ENCODE data around the gene NOC2L. TPM values are rescaled to one million over a fixed set of nuclear protein-coding genes. Genes with fewer than 3 reads are reported as not detected.

Gene NOC2L
- total and polyA plus RNA-seq, 9 of the 15 experiments (the other 6 are each of a cell fraction or from before 2014, with no cell fraction given): 4.0 to 410 (median 200) TPM

- POLR2A ChIA-PET: interaction anchor here (0.6 to 2.7 kb wide), 6 partner anchors 9 to 230 kb away, joined by 3 to 11 read pairs (median 5); no protein-coding TSS in a partner anchor
- peaks cover 36 to 77% of the 10 kb centered on the region in 2 experiments for H3K27me3 ChIP-seq (ENCODE audit: control insufficient read depth in 2 of 2, insufficient read depth in 2 of 2, low read length in 2 of 2)
- no peaks in the 10 kb centered on the region for H3K9me3 ChIP-seq (replicated peaks; ENCODE audit: control insufficient read depth, insufficient read depth, low read depth, low read length)
- in situ Hi-C loops (cut with MboI): no loop called here
- H3K27ac ChIP-seq (ENCODE audit: extremely low read depth, low read depth, low read length): no peak overlapping the region
- 13% methylated on average over 13 of the region's 13 CpGs for WGBS (ENCODE audit: insufficient coverage, low coverage, missing lambda C conversion rate)
- H3K4me1 ChIP-seq (replicated peaks in 1 of 2; ENCODE audit: control insufficient read depth in 2 of 2, insufficient read depth in 2 of 2, low read length in 2 of 2): peaks cover 21 to 96% of the 10 kb centered on the region in 2 experiments
- H3K36me3 ChIP-seq (ENCODE audit: control insufficient read depth, insufficient read depth, low read length): no peaks in the 10 kb centered on the region
- no peaks in the 10 kb centered on the region for H3K79me2 ChIP-seq (ENCODE audit: control insufficient read depth, insufficient read depth, low read length)
- intact Hi-C loops (cut with micrococcal nuclease): loop anchor here (5.0 kb wide), 1 partner anchor 142 kb away; no protein-coding TSS in a partner anchor
- no peaks in the 10 kb centered on the region for H3K9me1 ChIP-seq (ENCODE audit: control insufficient read depth, insufficient read depth, low read length)
- FAIRE-seq (no peak), ATAC-seq (no peak), DNase-seq (ENCODE audit: extremely low read depth in 1 of 4, low spot score in 3 of 4) (no peak)
- no TSS peak for BruUV-seq (replicated peaks)
- H3K4me3 ChIP-seq: no peak overlapping the region
- CTCF ChIA-PET (ENCODE audit: low intra/inter-chr PET ratio): interaction anchor here (0.6 kb wide), 1 partner anchor 16 kb away, joined by 6 read pairs; no protein-coding TSS in a partner anchor
- H4K20me1 ChIP-seq (replicated peaks; ENCODE audit: control insufficient read depth, insufficient read depth, low read length): peaks cover 49% of the 10 kb centered on the region
- TF ChIP-seq KDM5B (IDR thresholded peaks at IDR 0.05; ENCODE audit: insufficient replicate concordance, low read depth, low read length) (peak; percentile 27), PHF20 (IDR thresholded peaks at IDR 0.05; ENCODE audit: partially characterized antibody) (no peak), FOXO4 (CRISPR knock-in tag; IDR thresholded peaks at IDR 0.05) (no peak), BRCA1 (IDR thresholded peaks at IDR 0.05) (no peak), BRCA1 (CRISPR knock-in tag; IDR thresholded peaks at IDR 0.05) (0 out of 2 replicates have a peak, but pooled peaks have one; percentile 25), PTBP1 (IDR thresholded peaks at IDR 0.05; ENCODE audit: low read depth, low read length) (no peak), ZNF431 (CRISPR knock-in tag; IDR thresholded peaks at IDR 0.05) (peak; percentile 41; the same call in 1 of the 2 replicates), USF2 (CRISPR knock-in tag; IDR thresholded peaks at IDR 0.05) (peak; percentile 24; the same call in 1 of the 2 replicates), THRA (IDR thresholded peaks at IDR 0.05) (no peak), DLX4 (CRISPR knock-in tag; IDR thresholded peaks at IDR 0.05) (no peak), ZNF507 (tag; conservative IDR thresholded peaks at IDR 0.05) (no peak), ZC3H4 (CRISPR knock-in tag; IDR thresholded peaks at IDR 0.05; ENCODE audit: borderline replicate concordance) (0 out of 2 replicates have a peak, but pooled peaks have one; percentile 12), ZNF780A (CRISPR knock-in tag; IDR thresholded peaks at IDR 0.05) (no peak)
- H3K9ac ChIP-seq (ENCODE audit: insufficient read depth in 1 of 2, low read depth in 2 of 2, low read length in 2 of 2): peak overlapping the region in 1 of 2 experiments; percentile 15; a peak in 1 of 4 replicates
- no peak overlapping the region for H2AFZ ChIP-seq (ENCODE audit: low read depth, low read length)
- H3K4me2 ChIP-seq (ENCODE audit: insufficient read depth, low read length): no peak overlapping the region
Measured at GRCh38 chr1:920521-920920, 38.5 kb downstream of the NOC2L start.
